Liver (tissue), 3 donors: Measurements from ENCODE around the gene GEMIN5.

ENCODE experiments used
- ATF3 ChIP-seq: IDR thresholded peaks from 2 replicates; pipeline ENCODE4 v1.6.1; 2016; ENCODE audit warnings: antibody characterized with exemption
- CTCF ChIP-seq: fragments of 150-350 bp; IDR thresholded peaks from 2 replicates; pipeline ENCODE4 v1.5.1; 2017; ENCODE audit warnings: improper control_type of control experiment, low read depth, low read length; ENCODE audit not compliant: missing input control
- EGR1 ChIP-seq, 2 donors: IDR thresholded peaks; 2 replicates each; pipeline ENCODE4 v1.6.1; 2016 to 2018; ENCODE audit warnings: antibody characterized with exemption in 2 of 2, low read depth in 2 of 2
- GABPA ChIP-seq, 2 donors: IDR thresholded peaks in 1 of 2; conservative IDR thresholded peaks in 1 of 2; 2 replicates each; pipeline ENCODE4 v1.6.1; 2016; ENCODE audit warnings: antibody characterized with exemption in 2 of 2, mild to moderate bottlenecking in 1 of 2, moderate library complexity in 1 of 2
- HNF4A ChIP-seq, 2 donors: conservative IDR thresholded peaks; 2 replicates each; pipeline ENCODE4 v1.6.1; 2016; ENCODE audit warnings: antibody characterized with exemption in 2 of 2, mild to moderate bottlenecking in 2 of 2
- HNF4G ChIP-seq: IDR thresholded peaks from 2 replicates; pipeline ENCODE4 v1.6.1; 2016; ENCODE audit warnings: antibody characterized with exemption
- JUND ChIP-seq, 2 donors: IDR thresholded peaks; 2 replicates each; pipeline ENCODE4 v1.6.1; 2016; ENCODE audit warnings: antibody characterized with exemption in 2 of 2
- MAX ChIP-seq: IDR thresholded peaks from 2 replicates; pipeline ENCODE4 v1.6.1; 2016; ENCODE audit warnings: antibody characterized with exemption
- RXRA ChIP-seq, 2 donors: IDR thresholded peaks; 2 replicates each; pipeline ENCODE4 v1.6.1; 2017 to 2018; ENCODE audit warnings: antibody characterized with exemption in 2 of 2, mild to moderate bottlenecking in 1 of 2
- SP1 ChIP-seq: IDR thresholded peaks from 2 replicates; pipeline ENCODE4 v1.6.1; 2018; ENCODE audit warnings: antibody characterized with exemption, mild to moderate bottlenecking
- TAF1 ChIP-seq: conservative IDR thresholded peaks from 2 replicates; pipeline ENCODE4 v1.6.1; 2016; ENCODE audit warnings: antibody characterized with exemption, mild to moderate bottlenecking
- YY1 ChIP-seq: IDR thresholded peaks from 2 replicates; pipeline ENCODE4 v1.6.1; 2016; ENCODE audit warnings: antibody characterized with exemption, mild to moderate bottlenecking
- TF ChIP-seq, protein P1 (sequence below): IDR thresholded peaks from 2 replicates; pipeline ENCODE4 v1.6.1; 2016; ENCODE audit warnings: antibody characterized with exemption, mild to moderate bottlenecking
- TF ChIP-seq, protein P2 (sequence below): IDR thresholded peaks from 2 replicates; pipeline ENCODE4 v1.6.1; 2016; ENCODE audit warnings: antibody characterized with exemption
- donor health status: healthy.
- donor health status: healthy.

DNA sequence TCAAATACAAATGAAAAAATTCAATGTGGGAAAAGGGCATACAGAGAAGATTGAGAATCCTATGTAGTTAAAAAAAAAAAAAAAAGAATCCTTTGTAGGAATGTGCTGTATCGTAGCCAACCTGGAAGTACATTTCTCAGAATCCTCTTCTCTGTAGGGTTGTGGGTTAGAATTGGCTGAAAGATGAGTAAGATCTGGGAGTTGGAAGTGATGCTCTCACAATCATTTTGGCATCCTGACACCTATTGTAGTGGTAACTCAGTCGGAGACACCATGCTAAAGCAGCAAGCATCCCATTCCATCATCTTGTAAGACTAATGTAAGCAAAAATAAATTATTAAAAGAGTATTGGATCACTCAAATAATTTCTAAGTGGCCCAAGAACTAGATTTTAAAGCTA, 33.5 kb upstream of the GEMIN5 start:
- TF ChIP-seq RXRA (IDR thresholded peaks at IDR 0.05) (no peak), CTCF (no peak), YY1 (no peak), SP1 (no peak), TAF1 (no peak), ATF3 (no peak), MAX (no peak), HNF4A (conservative IDR thresholded peaks at IDR 0.05) (no peak), GABPA (IDR thresholded peaks at IDR 0.05 in 1 of 2, conservative IDR thresholded peaks at IDR 0.05 in 1 of 2) (no peak), JUND (IDR thresholded peaks at IDR 0.05) (no peak), HNF4G (no peak), EGR1 (IDR thresholded peaks at IDR 0.05; ENCODE audit: low read depth in 2 of 2) (no peak)
- TF ChIP-seq, protein P1, sequence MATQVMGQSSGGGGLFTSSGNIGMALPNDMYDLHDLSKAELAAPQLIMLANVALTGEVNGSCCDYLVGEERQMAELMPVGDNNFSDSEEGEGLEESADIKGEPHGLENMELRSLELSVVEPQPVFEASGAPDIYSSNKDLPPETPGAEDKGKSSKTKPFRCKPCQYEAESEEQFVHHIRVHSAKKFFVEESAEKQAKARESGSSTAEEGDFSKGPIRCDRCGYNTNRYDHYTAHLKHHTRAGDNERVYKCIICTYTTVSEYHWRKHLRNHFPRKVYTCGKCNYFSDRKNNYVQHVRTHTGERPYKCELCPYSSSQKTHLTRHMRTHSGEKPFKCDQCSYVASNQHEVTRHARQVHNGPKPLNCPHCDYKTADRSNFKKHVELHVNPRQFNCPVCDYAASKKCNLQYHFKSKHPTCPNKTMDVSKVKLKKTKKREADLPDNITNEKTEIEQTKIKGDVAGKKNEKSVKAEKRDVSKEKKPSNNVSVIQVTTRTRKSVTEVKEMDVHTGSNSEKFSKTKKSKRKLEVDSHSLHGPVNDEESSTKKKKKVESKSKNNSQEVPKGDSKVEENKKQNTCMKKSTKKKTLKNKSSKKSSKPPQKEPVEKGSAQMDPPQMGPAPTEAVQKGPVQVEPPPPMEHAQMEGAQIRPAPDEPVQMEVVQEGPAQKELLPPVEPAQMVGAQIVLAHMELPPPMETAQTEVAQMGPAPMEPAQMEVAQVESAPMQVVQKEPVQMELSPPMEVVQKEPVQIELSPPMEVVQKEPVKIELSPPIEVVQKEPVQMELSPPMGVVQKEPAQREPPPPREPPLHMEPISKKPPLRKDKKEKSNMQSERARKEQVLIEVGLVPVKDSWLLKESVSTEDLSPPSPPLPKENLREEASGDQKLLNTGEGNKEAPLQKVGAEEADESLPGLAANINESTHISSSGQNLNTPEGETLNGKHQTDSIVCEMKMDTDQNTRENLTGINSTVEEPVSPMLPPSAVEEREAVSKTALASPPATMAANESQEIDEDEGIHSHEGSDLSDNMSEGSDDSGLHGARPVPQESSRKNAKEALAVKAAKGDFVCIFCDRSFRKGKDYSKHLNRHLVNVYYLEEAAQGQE, result no peak
- TF ChIP-seq, protein P2, sequence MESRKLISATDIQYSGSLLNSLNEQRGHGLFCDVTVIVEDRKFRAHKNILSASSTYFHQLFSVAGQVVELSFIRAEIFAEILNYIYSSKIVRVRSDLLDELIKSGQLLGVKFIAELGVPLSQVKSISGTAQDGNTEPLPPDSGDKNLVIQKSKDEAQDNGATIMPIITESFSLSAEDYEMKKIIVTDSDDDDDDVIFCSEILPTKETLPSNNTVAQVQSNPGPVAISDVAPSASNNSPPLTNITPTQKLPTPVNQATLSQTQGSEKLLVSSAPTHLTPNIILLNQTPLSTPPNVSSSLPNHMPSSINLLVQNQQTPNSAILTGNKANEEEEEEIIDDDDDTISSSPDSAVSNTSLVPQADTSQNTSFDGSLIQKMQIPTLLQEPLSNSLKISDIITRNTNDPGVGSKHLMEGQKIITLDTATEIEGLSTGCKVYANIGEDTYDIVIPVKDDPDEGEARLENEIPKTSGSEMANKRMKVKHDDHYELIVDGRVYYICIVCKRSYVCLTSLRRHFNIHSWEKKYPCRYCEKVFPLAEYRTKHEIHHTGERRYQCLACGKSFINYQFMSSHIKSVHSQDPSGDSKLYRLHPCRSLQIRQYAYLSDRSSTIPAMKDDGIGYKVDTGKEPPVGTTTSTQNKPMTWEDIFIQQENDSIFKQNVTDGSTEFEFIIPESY, result no peak
